GM21529 (cell line): Measurements from ENCODE around the gene RITA1.
"Not testable (repeated sequence)": the region's sequence is repeated elsewhere in the genome, so short reads cannot be mapped to it uniquely, and the experiment has no call there.

ENCODE experiments used
- ATAC-seq: cut with Tn5 transposase; IDR thresholded peaks from one replicate; pipeline ENCODE4 v1.9.1; 2021; ENCODE audit not compliant: unreplicated experiment

Gene RITA1

DNA sequence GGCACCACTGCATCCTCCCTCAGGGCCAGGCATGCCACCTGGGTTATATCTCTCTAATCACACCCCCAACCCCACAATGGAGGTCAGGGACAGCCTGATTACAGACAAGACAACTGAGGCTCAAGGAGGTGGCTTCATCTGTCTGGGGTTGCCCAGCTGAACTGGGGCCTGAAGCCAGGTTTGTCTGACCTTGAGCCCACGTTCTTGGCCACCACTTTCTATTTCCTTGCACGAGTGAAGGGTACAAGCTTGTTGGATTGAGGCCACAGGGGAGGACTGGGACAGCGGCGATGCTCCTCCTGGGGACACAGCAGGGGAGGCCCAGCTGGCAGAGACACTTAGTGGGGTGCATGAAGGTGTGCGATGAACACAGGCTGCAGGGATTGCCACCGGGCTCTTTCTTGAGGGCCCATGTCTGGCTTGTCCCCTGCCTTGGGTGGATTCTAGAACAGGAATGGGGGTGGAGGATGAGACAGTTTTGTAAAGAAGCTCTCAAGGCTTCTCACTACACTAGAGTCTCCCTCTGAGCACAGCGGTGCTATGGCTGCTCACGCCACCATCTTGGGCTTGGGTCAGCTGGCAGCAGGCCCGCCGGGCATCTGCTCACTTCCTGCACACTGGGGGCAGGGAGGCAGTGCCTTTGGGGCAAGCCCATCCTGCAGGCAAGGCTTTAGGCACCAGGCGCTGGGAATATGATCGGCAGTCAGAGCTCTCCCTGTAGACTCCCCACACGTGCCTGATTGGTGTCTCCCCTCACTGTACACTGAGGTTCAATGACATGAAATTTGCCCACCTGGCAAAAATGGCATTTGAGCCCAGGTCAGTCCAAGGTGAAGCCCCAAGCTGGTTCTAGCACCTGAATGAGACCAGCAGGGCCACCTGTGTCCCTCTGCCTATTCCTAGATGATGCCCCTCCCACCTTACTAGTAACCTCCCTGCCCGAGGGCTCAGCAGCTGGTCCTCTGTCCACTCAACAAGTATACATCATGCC, 16.0 kb downstream of the RITA1 start:
- no peak for ATAC-seq

DNA sequence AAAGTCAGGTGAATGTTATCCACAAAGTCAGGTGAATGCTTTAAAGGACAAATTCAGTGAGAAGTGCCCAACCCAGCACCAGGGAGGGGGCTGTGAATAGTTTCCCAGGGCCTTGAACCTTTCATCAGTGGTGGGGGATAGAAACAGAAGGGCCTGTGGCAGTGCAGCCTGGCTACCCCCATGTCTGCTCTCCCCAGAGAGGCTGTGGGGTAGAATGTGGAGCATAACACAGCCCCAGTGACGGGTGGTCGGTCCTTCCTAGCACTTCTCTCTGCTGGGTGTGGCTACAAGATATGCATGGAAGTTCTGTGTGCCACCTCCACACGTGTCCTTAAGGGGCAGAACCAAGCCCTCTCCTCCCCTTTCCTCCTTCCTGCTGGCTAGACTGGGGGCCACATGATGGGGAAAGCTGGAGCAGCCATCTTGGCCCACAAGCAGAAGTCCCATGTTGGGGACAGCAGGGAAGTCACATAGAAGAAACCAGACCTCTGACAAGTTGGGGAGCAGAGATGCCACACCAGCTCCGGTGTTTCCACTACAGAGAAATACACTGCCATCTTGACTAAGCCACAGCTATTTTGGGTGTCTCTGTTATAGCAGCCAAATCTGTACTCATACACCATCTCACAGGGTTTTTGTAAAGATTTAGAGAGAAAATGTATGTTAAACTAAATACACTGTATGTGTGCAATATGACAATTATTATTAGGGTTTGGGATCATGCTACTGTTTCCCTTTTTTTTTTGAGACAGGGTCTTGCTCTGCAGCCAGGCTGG, 17.0 kb downstream of the RITA1 start:
- ATAC-seq, result no peak

GRCh38 chr12:113203852-113204760, 18.6 kb downstream of the RITA1 start:
- ATAC-seq, result no peak

DNA sequence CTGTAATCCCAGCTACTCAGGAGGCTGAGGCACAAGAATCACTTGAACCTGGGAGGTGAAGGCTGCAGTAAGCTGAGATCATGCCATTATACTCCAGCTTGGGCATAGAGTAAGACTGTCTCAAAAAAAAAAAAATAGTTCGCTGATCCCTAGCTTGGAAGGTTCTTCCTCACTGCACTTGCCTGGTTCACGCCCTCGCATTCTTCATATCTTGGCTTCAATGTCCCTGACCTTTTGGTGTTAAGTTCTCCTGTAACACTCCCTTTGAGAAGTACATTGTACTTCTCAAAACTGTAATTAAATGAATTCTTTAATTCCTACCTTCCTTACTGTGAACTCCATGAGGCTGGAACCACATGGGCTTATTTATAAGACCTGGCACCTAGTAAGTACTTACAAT, 19.3 kb downstream of the RITA1 start:
- ATAC-seq, result no peak

- not testable (repeated sequence) for ATAC-seq
Observed at GRCh38 chr12:113206802-113207201, 21.3 kb downstream of the RITA1 start.

DNA sequence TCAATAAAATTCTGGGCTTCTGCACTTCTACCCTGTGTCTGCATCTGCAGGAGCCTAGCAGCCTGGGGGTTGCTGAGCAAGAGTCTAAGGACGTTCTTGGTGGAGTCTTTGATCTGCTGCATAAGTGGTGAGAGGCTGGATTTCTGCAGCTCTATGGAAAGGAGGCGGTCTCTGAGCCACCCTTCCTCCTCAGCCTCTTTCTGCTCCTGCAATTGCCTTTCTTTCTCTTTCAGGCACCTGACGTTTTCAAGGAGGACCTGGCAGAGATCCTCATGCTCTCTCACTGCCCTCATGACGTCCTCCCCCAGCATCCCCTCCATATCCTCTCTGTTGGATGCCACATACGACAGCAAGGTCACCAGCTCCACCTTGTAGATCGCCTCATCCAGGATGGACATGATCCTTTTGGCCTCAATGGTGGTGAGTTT, 22.1 kb downstream of the RITA1 start:
- ATAC-seq, result no peak

- ATAC-seq, result peak; percentile 73
Observed at GRCh38 chr12:113208041-113208934, 22.8 kb downstream of the RITA1 start.

DNA sequence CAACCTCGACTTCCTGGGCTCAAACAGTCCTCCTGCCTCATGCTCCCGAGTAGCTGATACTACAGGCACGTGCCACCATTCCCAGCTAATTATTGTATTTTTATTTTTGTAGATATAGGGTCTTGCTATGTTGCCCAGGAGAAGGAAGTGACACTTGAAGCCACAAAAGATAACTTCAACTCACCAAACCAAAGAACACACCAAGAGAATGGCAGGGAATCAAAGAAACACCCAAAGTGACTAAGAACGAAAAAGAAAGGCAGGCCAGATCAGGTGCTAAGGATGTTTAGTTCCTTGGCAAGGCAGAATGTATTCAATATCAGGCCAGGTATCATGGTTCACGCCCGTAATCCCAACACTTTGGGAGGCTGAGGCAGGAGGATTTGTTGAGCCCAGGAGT, 25.6 kb downstream of the RITA1 start:
- no peak for ATAC-seq

- ATAC-seq, result peak; percentile 55
Observed at GRCh38 chr12:113214895-113215400, 29.4 kb downstream of the RITA1 start.

GRCh38 chr12:113216027-113216426, 30.5 kb downstream of the RITA1 start:
- no peak for ATAC-seq

- peak; percentile 0 for ATAC-seq
Observed at GRCh38 chr12:113220593-113221180, 35.2 kb downstream of the RITA1 start.

- ATAC-seq, result peak; percentile 87
Observed at GRCh38 chr12:113221181-113221996, 35.9 kb downstream of the RITA1 start, which contains the start of gene TPCN1. TSS of gene TPCN1 (plus strand) at chr12:113221464. CDS start at chr12:113226853, 5,389 bp downstream.

GRCh38 chr12:113221997-113222729, 36.6 kb downstream of the RITA1 start:
- ATAC-seq, result no peak

DNA sequence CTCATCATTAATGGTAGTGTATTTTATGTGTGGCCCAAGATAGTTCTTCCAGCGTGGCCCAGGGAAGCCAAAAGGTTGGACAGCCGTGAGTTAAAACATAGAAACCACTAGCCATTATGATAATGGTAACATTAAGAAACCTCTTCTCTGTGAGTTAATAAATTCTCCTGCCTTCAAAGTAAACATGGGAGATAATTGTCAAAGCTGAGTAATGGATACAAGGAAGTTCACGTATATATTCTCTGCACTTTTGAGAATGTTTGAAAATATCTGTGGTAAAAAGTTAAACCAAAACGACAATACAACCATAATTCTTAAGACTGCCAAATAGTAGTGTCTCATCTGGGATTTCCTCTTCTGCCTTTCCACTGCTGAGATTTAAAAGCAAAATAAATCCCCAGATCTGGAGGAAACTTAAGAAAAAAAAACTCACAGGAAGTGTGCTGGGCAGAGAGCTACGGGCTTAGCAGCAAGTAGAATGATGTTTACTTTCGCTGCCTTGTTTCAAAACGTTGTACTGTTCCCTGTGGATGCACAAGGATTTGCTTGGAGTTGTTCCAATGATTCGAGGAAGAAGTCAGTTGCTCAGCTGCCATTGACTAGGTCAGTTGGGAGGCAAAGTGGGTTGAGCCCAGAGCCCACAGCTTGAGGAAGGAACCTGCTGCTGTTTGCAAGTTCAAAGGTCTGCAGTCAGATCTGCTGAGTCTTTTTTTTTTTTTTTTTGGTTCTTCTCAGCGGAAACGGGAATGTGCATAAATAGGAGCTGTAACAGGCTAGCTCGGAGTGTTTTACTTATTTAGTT, 37.4 kb downstream of the RITA1 start:
- no peak for ATAC-seq

- ATAC-seq, result no peak
Observed at GRCh38 chr12:113224955-113225354, 39.4 kb downstream of the RITA1 start.

DNA sequence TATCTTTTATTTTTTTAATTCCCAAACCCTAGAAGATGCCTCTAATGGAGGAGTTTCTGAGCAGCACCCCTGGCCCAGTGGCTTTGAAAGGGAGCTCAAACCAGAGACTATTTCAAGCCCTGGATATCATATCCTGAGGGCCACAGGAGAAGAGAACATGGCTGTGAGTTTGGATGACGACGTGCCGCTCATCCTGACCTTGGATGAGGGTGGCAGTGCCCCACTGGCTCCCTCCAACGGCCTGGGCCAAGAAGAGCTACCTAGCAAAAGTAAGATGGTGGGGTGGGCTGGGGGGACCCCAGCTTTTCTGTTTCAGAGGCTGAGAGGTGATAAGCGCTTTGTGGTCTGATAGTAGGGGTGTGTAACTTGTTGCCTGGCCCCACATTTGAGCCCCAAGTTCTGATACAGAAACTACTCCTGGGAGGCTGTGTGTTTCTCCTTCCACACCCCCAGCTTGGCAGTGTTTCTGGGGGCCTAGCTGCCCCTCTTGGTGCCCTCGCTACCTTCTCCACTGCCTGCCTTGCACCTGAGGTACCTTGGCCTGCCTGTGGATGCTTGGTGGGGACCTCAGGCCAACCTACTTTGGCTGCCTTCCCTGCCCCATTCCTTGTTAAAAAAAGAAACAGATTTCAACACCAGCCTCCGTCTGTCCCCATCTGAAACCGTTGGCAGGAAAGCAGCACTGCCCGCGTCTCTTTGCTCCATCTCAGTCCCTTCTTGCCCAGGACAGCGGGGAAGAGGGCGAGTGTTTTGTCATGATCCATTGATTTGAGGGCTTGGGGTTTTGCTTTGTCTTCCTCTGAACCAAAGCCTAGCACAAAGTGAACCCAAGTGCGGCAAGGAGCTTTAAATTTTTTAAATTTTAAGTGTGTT, 41.4 kb downstream of the RITA1 start:
- ATAC-seq, result no peak
